ENCODE measurements around the gene TBX22. TPM values are rescaled to one million over a fixed set of nuclear protein-coding genes. Genes with fewer than 3 reads are reported as not detected.
"Not testable (repeated sequence)": the region's sequence is repeated elsewhere in the genome, so short reads cannot be mapped to it uniquely, and the experiment has no call there.

Gene TBX22
- total and polyA plus RNA-seq, 8 donors, result 0.11 to 0.14 (median 0.11) TPM; not detected in 5

DNA sequence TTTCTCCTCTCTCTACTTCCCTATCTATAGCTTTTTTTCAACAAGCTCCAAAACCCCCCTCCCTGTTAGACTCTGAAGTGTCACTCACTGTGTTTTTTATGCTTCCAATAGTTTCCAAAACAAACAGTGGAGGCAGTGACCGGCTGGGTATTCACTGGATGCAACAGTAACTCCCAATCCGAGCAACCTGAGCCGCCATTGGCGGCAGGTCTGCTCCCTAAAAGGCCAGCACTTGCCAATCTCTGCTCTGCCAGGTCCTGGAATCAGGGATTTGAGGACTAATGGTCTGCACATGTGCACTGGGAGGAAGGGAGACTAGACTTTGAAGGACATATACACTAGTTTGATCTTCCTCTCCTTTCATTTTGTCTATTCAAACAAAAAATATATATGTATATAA, 7.1 kb downstream of the TBX22 start:
- DNase-seq (no peak), ATAC-seq (no peak)
- H3K9me3 ChIP-seq, result no peaks in the 10 kb centered on the region
- H3K27ac ChIP-seq, result no peak overlapping the region
- H3K4me1 ChIP-seq, result no peaks in the 10 kb centered on the region
- H3K27me3 ChIP-seq, result peaks cover 0 to 12% of the 10 kb centered on the region in 2 donors
- TF ChIP-seq, protein P1, sequence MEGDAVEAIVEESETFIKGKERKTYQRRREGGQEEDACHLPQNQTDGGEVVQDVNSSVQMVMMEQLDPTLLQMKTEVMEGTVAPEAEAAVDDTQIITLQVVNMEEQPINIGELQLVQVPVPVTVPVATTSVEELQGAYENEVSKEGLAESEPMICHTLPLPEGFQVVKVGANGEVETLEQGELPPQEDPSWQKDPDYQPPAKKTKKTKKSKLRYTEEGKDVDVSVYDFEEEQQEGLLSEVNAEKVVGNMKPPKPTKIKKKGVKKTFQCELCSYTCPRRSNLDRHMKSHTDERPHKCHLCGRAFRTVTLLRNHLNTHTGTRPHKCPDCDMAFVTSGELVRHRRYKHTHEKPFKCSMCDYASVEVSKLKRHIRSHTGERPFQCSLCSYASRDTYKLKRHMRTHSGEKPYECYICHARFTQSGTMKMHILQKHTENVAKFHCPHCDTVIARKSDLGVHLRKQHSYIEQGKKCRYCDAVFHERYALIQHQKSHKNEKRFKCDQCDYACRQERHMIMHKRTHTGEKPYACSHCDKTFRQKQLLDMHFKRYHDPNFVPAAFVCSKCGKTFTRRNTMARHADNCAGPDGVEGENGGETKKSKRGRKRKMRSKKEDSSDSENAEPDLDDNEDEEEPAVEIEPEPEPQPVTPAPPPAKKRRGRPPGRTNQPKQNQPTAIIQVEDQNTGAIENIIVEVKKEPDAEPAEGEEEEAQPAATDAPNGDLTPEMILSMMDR (IDR thresholded peaks at IDR 0.05), result no peak
- no peak overlapping the region for H3K4me3 ChIP-seq
- intact Hi-C loops (cut with DNase I), result no loop called here
- no peaks in the 10 kb centered on the region for H3K36me3 ChIP-seq

DNA sequence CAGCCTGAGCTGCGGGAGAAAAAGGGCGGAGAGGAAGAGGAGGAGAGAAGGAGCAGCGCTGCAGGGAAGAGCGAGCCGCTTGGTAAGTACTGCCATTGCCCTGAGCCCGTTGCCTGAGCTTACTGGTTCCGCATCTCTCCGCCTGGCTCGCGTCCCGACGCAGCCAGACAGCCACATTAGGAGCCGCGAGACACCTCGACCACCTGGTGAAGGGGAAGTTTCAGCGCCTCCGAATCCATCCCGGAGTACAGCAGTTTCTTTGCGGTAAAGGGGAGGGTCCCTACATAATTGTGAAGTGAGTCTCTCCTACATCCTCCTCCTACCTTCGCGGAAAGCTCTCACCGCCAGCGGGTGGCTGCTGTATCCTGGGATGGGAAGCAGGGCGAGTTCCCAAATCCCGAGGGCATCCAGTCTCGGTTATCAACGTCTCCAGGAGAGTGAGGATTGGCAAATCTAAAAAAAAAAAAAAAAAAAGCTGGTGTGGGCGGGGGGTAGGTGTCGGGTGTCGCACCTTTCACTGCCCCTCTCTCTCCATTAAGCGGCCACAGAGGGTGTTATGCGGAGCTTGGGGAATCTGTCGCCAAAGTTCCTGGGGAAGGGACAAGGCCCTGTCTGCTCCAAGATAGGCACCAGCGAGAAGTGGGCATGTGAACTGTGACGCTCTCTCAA, 7.9 kb downstream of the TBX22 start:
- Histone ChIP-seq H3K4me1 (no peaks in the 10 kb centered on the region), H3K4me3 (no peak overlapping the region), H3K27me3 (peaks cover 0 to 12% of the 10 kb centered on the region in 2 donors), H3K36me3 (no peaks in the 10 kb centered on the region), H3K27ac (no peak overlapping the region), H3K9me3 (no peaks in the 10 kb centered on the region)
- ATAC-seq (no peak), DNase-seq (no peak)
- intact Hi-C loops (cut with DNase I), result no loop called here
- TF ChIP-seq, protein P1 (IDR thresholded peaks at IDR 0.05), result no peak

DNA sequence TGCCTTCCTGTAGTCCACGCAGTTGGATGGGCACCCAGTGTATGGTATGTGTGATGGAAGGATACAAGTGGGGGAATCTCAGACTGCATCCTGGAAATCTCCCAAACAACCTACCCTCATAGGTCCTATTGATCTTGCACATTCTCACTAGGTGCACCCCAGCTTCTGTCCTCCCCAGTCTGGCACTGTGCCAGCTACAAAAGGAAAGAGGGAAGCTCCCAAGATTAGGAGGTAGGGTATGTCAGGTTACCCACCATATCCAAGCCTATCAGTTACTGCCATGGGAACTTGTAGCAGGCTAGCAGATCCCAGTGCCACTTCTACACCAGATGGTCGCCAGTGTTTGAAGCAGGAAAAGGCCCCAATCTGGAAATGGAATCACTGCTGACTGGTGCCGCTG, 11.6 kb downstream of the TBX22 start:
- H3K27ac ChIP-seq, result no peak overlapping the region
- no peaks in the 10 kb centered on the region for H3K36me3 ChIP-seq
- DNase-seq (no peak), ATAC-seq (no peak)
- H3K27me3 ChIP-seq, result peaks cover 0 to 12% of the 10 kb centered on the region in 2 donors
- intact Hi-C loops (cut with DNase I), result no loop called here
- no peaks in the 10 kb centered on the region for H3K4me1 ChIP-seq
- no peaks in the 10 kb centered on the region for H3K9me3 ChIP-seq
- no peak overlapping the region for H3K4me3 ChIP-seq
- TF ChIP-seq, protein P1 (IDR thresholded peaks at IDR 0.05), result no peak

DNA sequence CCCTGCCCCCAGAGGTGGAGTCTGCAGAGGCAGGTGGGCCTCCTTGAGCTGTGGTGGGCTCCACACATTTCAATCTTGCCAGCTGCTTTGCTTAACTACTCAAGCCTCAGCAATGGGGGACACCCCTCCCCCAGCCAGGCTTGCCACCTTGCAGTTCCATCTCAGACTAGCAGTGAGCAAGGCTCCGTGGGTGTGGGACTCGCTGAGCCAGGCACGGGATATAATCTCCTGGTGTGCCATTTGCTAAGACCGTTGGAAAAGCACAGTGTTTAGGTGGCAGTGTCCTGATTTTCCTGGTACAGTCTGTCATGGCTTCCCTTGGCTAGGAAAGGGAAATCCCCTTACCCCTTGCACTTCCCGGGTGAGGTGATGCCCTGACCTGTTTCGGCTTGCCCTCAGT, 51.6 kb downstream of the TBX22 start:
- H3K27ac ChIP-seq; H3K27me3 ChIP-seq; DNase-seq; H3K4me3 ChIP-seq; H3K36me3 ChIP-seq; ATAC-seq; intact Hi-C loops (cut with DNase I); H3K4me1 ChIP-seq: not testable (repeated sequence)
- H3K9me3 ChIP-seq, result peaks cover 0 to 19% of the 10 kb centered on the region in 2 donors

DNA sequence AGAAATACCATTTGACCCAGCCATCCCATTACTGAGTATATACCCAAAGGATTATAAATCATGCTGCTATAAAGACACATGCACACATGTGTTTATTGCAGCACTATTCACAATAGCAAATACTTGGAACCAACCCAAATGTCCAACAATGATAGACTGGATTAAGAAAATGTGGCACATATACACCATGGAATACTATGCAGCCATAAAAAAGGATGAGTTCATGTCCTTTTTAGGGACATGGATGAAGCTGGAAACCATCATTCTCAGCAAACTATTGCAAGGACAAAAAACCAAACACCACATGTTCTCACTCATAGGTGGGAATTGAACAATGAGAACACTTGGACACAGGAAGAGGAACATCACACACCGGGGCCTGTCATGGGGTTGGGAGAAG, 61.1 kb downstream of the TBX22 start:
- H3K9me3 ChIP-seq; DNase-seq; H3K36me3 ChIP-seq; intact Hi-C loops (cut with DNase I); H3K4me1 ChIP-seq; H3K27ac ChIP-seq; H3K27me3 ChIP-seq; H3K4me3 ChIP-seq; ATAC-seq: not testable (repeated sequence)
